NT2/D1 (cell line): Measurements from ENCODE around the gene RAD9A.
"Not testable (repeated sequence)": the region's sequence is repeated elsewhere in the genome, so short reads cannot be mapped to it uniquely, and the experiment has no call there.

Source experiments
- SUZ12 ChIP-seq: IDR thresholded peaks from 2 replicates; pipeline ENCODE4 v1.6.1; 2011; ENCODE audit not compliant: insufficient read length, insufficient read depth; ENCODE audit errors: extremely low read depth
- YY1 ChIP-seq: IDR thresholded peaks from 2 replicates; pipeline ENCODE4 v1.6.1; 2011; ENCODE audit not compliant: insufficient read length, insufficient read depth
- ZNF274 ChIP-seq: IDR thresholded peaks from 2 replicates; pipeline ENCODE4 v1.6.1; 2011; ENCODE audit warnings: mild to moderate bottlenecking, low read depth, low read length

- not testable (repeated sequence) for TF ChIP-seq YY1, ZNF274, SUZ12
These were observed 11.3 kb downstream of the RAD9A start for GRCh38 chr11:67403085-67403484.
